CD14-positive monocyte (primary cell): Measurements from ENCODE around the gene RHOT2. TPM values are rescaled to one million over a fixed set of nuclear protein-coding genes. Genes with fewer than 3 reads are reported as not detected.
A peak's percentile ranks its signal among the peaks of the same experiment; 100 is the strongest.

Experiments
- DNase-seq, 3 donors: peaks; one replicate each; pipeline ENCODE4 v3.0.0-alpha.2; 2011 to 2022
- H2AFZ ChIP-seq: 2 replicates; pipeline ENCODE4 v1.6.0; 2012; ENCODE audit warnings: mild to moderate bottlenecking, low read depth, low read length, inconsistent platforms; ENCODE audit not compliant: insufficient read depth, poor library complexity, severe bottlenecking
- H3K27ac ChIP-seq, 2 donors: 1 replicate in 1 of 2; 2 replicates in 1 of 2; pipeline ENCODE4 v1.5.1; 2012 to 2013; ENCODE audit warnings: low read length in 2 of 2, control low read depth in 1 of 2, inconsistent platforms in 1 of 2, low read depth in 1 of 2, mild to moderate bottlenecking in 1 of 2
- H3K27me3 ChIP-seq, 2 donors: one replicate each; pipeline versions ENCODE4 v1.6.0 to v1.6.1; 2011 to 2013; ENCODE audit warnings: low read length in 2 of 2; ENCODE audit not compliant: control insufficient read depth in 2 of 2, insufficient read depth in 2 of 2
- H3K36me3 ChIP-seq, 2 donors: replicated peaks in 1 of 2; 1 replicate in 1 of 2; 2 replicates in 1 of 2; pipeline versions ENCODE4 v1.5.1 to v1.6.1; 2012 to 2013; ENCODE audit warnings: low read length in 2 of 2, control low read depth in 1 of 2, inconsistent platforms in 1 of 2, mild to moderate bottlenecking in 1 of 2; ENCODE audit not compliant: insufficient read depth in 2 of 2, control insufficient read depth in 1 of 2
- H3K4me1 ChIP-seq, 2 donors: 1 replicate in 1 of 2; 2 replicates in 1 of 2; pipeline versions ENCODE4 v1.5.1 to v1.6.1; 2012 to 2013; ENCODE audit warnings: low read length in 2 of 2, control low read depth in 1 of 2, inconsistent platforms in 1 of 2, mild to moderate bottlenecking in 1 of 2, moderate library complexity in 1 of 2; ENCODE audit not compliant: insufficient read depth in 2 of 2, control insufficient read depth in 1 of 2
- H3K4me2 ChIP-seq: replicated peaks from 2 replicates; pipeline ENCODE3; 2012; ENCODE audit warnings: low read length, moderate library complexity, mild to moderate bottlenecking; ENCODE audit not compliant: poor library complexity, severe bottlenecking; ENCODE audit errors: extremely low read depth
- H3K4me3 ChIP-seq, 3 experiments: fragments of 200-600 bp in 1 of 3; sonication (generic) in 1 of 3; replicated peaks in 1 of 3; 1 replicate in 2 of 3; 2 replicates in 1 of 3; pipeline ENCODE4 v1.5.1; 2011 to 2013; ENCODE audit warnings: low read length in 3 of 3, mild to moderate bottlenecking in 3 of 3, control low read depth in 2 of 3, low read depth in 2 of 3, inconsistent platforms in 1 of 3, moderate library complexity in 1 of 3
- H3K79me2 ChIP-seq: 2 replicates; pipeline ENCODE4 v1.6.0; 2012; ENCODE audit warnings: mild to moderate bottlenecking, control low read depth, inconsistent platforms, low read length, moderate library complexity; ENCODE audit not compliant: insufficient read depth
- H3K9ac ChIP-seq: 2 replicates; pipeline ENCODE4 v1.6.0; 2017; ENCODE audit warnings: low read length, mild to moderate bottlenecking; ENCODE audit not compliant: insufficient read depth, poor library complexity, severe bottlenecking
- H3K9me3 ChIP-seq, 2 donors: replicated peaks in 1 of 2; 1 replicate in 1 of 2; 2 replicates in 1 of 2; pipeline versions ENCODE4 v1.5.1 to v1.6.1; 2012 to 2013; ENCODE audit warnings: low read length in 2 of 2, control low read depth in 1 of 2; ENCODE audit not compliant: control insufficient read depth in 1 of 2, insufficient read depth in 1 of 2
- H4K20me1 ChIP-seq: 2 replicates; pipeline ENCODE4 v1.6.0; 2012; ENCODE audit warnings: mild to moderate bottlenecking, low read length, control low read depth, moderate library complexity; ENCODE audit not compliant: insufficient read depth
- H3K27ac Mint-ChIP-seq, 7 donors: one replicate each; pipeline ENCODE4 v1.8.0; 2020; ENCODE audit warnings: mild to moderate bottlenecking in 7 of 7, mixed read lengths in 7 of 7, moderate library complexity in 6 of 7, inconsistent platforms in 2 of 7
- H3K27me3 Mint-ChIP-seq, 3 donors: one replicate each; pipeline ENCODE4 v1.8.0; 2021 to 2022; ENCODE audit warnings: low read depth in 3 of 3, mild to moderate bottlenecking in 3 of 3, mixed read lengths in 3 of 3, moderate library complexity in 3 of 3, inconsistent platforms in 1 of 3
- H3K36me3 Mint-ChIP-seq, 2 donors: one replicate each; pipeline ENCODE4 v1.8.0; 2020; ENCODE audit warnings: mixed read lengths in 2 of 2, inconsistent platforms in 1 of 2, mild to moderate bottlenecking in 1 of 2
- H3K4me1 Mint-ChIP-seq: one replicate; pipeline ENCODE4 v1.8.0; 2020; ENCODE audit warnings: mild to moderate bottlenecking, mixed read lengths
- H3K4me3 Mint-ChIP-seq, 2 donors: one replicate each; pipeline ENCODE4 v1.8.0; 2020; ENCODE audit warnings: mild to moderate bottlenecking in 2 of 2, mixed read lengths in 2 of 2, moderate library complexity in 1 of 2
- H3K9me3 Mint-ChIP-seq, 7 donors: one replicate each; pipeline ENCODE4 v1.8.0; 2020 to 2022; ENCODE audit warnings: mixed read lengths in 7 of 7, mild to moderate bottlenecking in 6 of 7, moderate library complexity in 6 of 7, inconsistent platforms in 2 of 7
- WGBS: methylation state at CpG from one replicate; pipeline ENCODE4 v1.1.5; 2013; ENCODE audit warnings: missing lambda C conversion rate; ENCODE audit not compliant: insufficient coverage; 5-methylcytosine and 5-hydroxymethylcytosine counted together
- intact Hi-C, 2 donors: fragments of 100-400 bp; cut with micrococcal nuclease; formaldehyde crosslinking; loops; one replicate each; pipeline versions ENCODE4 v1.15.0 to v1.15.1; 2023
- polyA plus RNA-seq, 3 donors: library from polyadenylated mRNA; depleted of rRNA in 1 of 3; unstranded in 2 of 3; stranded (reverse) in 1 of 3; fragments of 300-500 nt in 2 of 3; fragments of >200 nt in 1 of 3; fragmentation: Illumina TruSeq in 2 of 3; gene quantifications; 1 replicate in 2 of 3; 2 replicates in 1 of 3; pipeline ENCODE4 v1.2.3, GENCODE V29; 2012 to 2021
- TF ChIP-seq, protein P1 (sequence below): fragments of 200-600 bp; IDR thresholded peaks from one replicate; pipeline ENCODE4 v1.8.0; 2022; ENCODE audit warnings: antibody characterized with exemption, mild to moderate bottlenecking

The RHOT2 gene
- polyA plus RNA-seq, 3 donors, result 25.4 to 276 (median 26.3) TPM

DNA sequence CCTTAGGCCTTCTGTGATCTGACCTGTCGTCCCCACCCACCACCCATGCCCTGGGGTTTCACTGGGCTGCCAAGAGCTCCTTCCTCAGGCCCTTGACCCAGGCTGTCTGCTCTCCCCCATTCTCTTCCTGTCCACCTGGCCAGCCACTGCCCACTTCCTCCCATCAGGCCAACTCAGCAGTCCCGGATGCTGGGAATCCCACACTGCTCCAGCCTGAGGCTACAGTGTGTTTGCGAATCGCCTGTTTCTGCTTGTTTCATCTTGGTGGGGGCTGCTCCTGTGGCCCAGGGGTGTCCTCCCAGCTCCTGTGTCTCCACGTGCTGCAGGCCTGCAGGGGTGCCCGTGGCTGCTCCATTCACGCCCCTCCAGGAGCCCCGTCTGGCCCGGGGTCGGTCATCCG, 46.1 kb downstream of the RHOT2 start:
- Histone ChIP-seq H3K4me1 (peaks cover 12 to 22% of the 10 kb centered on the region in 2 donors), H3K9ac (no peak overlapping the region)
- WGBS, result 55% methylated on average over 11 of the region's 11 CpGs

DNA sequence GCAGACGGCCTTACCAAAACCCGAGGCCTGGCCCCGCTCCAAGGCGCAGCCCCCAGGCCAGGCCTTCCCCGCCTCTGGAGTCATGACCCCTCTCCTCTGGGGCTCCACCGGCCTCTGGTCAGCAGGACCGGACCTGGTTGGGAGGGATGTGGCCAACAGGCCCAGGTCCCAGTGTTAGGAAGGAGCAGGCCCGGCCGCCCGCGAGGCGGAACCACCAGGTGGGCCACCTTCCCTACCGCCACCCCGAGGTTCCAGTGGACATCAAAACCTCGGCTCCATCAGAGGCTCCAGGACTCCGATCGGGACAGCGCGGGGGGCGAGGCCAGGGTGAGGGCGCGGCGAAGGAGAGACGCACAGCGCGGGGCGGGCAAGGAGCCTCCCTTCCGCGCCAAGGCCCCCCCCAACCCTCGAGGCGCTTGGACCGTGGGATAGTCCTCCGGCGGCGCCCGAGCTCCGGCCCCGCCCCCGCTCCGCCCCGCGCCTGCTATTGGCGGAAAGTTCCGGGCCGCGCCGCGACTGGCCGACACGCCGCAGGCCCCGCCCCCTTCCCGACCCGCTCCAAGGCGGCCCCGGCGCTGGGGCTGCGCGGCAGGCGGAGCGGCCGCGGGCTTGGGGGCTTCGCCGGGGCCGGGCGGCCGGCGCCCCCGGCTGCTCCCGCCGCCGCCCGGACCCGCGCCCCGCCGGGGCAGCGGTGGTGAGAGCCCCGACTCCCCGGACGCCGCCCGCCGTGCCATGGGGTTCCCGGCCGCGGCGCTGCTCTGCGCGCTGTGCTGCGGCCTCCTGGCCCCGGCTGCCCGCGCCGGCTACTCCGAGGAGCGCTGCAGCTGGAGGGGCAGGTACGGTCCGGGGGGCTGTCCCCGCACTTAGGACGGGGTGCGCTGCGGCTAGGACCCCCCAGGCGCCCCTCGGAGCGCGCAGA, 46.9 kb downstream of the RHOT2 start, which contains the start of gene METRN:
Gene METRN, plus strand, starts transcription at position 561 of the 919 bp plus-strand sequence. Its CDS starts 172 bp downstream, at position 733.
- peaks cover 9% of the 10 kb centered on the region for H3K4me1 Mint-ChIP-seq
- TF ChIP-seq, protein P1, sequence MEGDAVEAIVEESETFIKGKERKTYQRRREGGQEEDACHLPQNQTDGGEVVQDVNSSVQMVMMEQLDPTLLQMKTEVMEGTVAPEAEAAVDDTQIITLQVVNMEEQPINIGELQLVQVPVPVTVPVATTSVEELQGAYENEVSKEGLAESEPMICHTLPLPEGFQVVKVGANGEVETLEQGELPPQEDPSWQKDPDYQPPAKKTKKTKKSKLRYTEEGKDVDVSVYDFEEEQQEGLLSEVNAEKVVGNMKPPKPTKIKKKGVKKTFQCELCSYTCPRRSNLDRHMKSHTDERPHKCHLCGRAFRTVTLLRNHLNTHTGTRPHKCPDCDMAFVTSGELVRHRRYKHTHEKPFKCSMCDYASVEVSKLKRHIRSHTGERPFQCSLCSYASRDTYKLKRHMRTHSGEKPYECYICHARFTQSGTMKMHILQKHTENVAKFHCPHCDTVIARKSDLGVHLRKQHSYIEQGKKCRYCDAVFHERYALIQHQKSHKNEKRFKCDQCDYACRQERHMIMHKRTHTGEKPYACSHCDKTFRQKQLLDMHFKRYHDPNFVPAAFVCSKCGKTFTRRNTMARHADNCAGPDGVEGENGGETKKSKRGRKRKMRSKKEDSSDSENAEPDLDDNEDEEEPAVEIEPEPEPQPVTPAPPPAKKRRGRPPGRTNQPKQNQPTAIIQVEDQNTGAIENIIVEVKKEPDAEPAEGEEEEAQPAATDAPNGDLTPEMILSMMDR, result no peak
- Histone ChIP-seq H3K4me1 (peaks cover 14 to 24% of the 10 kb centered on the region in 2 donors), H3K9ac (peak within 1 kb of the TSS; percentile 4), H2AFZ (peak within 1 kb of the TSS; percentile 74), H3K79me2 (no peaks in the 10 kb centered on the region), H4K20me1 (no peaks in the 10 kb centered on the region), H3K27me3 (peaks cover 11 to 72% of the 10 kb centered on the region in 2 donors), H3K4me2 (peak within 1 kb of the TSS; percentile 84), H3K4me3 (peak within 1 kb of the TSS in 1 of 3 experiments; percentile 71), H3K36me3 (no peaks in the 10 kb centered on the region), H3K9me3 (peaks cover 4 to 9% of the 10 kb centered on the region in 2 donors), H3K27ac (no peak within 1 kb of the TSS)
- no peak within 1 kb of the TSS for H3K27ac Mint-ChIP-seq
- WGBS, result 4% methylated on average over 106 of the region's 108 CpGs
- H3K9me3 Mint-ChIP-seq, result peaks cover 0 to 7% (median 0%) of the 10 kb centered on the region in 7 donors
- H3K36me3 Mint-ChIP-seq, result peaks cover 0 to 3% of the 10 kb centered on the region in 2 donors
- H3K4me3 Mint-ChIP-seq, result peak within 1 kb of the TSS; percentile 64 to 83
- intact Hi-C loops, result no loop called here
- H3K27me3 Mint-ChIP-seq, result peaks cover 45 to 75% (median 59%) of the 10 kb centered on the region in 3 donors
- DNase-seq, result peak; percentile 76 to 83 (median 80)

More for the DNA sequence above, 46.1 kb downstream of the RHOT2 start:
- DNase-seq, result no peak
- Mint-ChIP-seq H3K4me1 (peaks cover 8% of the 10 kb centered on the region), H3K4me3 (peak overlapping the region in 1 of 2 donors; percentile 67), H3K9me3 (peaks cover 0 to 7% (median 0%) of the 10 kb centered on the region in 7 donors), H3K27me3 (peaks cover 43 to 75% (median 58%) of the 10 kb centered on the region in 3 donors), H3K36me3 (peaks cover 0 to 3% of the 10 kb centered on the region in 2 donors), H3K27ac (no peak overlapping the region)
- Histone ChIP-seq H3K4me3 (no peak overlapping the region), H3K79me2 (no peaks in the 10 kb centered on the region), H3K9me3 (peaks cover 4 to 9% of the 10 kb centered on the region in 2 donors), H3K36me3 (no peaks in the 10 kb centered on the region), H3K27me3 (peaks cover 11 to 72% of the 10 kb centered on the region in 2 donors), H4K20me1 (no peaks in the 10 kb centered on the region), H2AFZ (no peak overlapping the region), H3K4me2 (no peak overlapping the region), H3K27ac (no peak overlapping the region)
- intact Hi-C loops, result no loop called here
- TF ChIP-seq, protein P1, result no peak
